HL-60/S4 (cell line): ENCODE measurements around the gene CREG2.
"Not testable (repeated sequence)": the region's sequence is repeated elsewhere in the genome, so short reads cannot be mapped to it uniquely, and the experiment has no call there.

Source experiments
- in situ Hi-C: fragments of 300-500 bp; cut with MboI; formaldehyde crosslinking; loops from 2 replicates; pipeline ENCODE4 v1.14.3; 2022; ENCODE audit warnings: low sequenced_read_pairs

Gene CREG2

GRCh38 chr2:101352631-101353030 lies 34.7 kb downstream of the CREG2 start:
- in situ Hi-C loops = not testable (repeated sequence)

- in situ Hi-C loops = no loop called here
These were observed 36.1 kb downstream of the CREG2 start for GRCh38 chr2:101351207-101351606.

GRCh38 chr2:101349893-101350662 lies 37.2 kb downstream of the CREG2 start:
- in situ Hi-C loops = loop anchor here (25.0 kb wide), 1 partner anchor 1087 kb away; no protein-coding TSS in a partner anchor

DNA sequence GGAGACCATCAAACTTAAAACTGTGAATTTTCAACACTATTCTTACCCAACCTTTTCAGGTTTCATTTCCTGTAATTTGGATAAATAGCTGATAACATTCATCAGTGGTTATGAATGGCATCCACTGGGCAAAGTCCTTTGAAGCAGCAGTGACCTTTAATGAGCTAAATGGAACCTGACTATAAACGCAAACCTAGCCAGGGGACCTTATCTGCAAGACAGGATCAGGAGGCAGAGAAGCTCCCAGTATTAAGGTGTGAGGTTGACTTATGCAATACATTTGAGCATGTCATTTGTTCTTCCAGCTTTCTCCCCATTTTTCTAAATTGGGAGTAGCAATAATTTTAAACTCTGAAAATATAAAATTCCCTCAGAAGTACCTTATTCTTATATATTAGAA lies 38.4 kb downstream of the CREG2 start:
- in situ Hi-C loops = loop anchor here (25.0 kb wide), 1 partner anchor 1088 kb away; no protein-coding TSS in a partner anchor

GRCh38 chr2:101346909-101347308 lies 40.4 kb downstream of the CREG2 start:
- in situ Hi-C loops = loop anchor here (25.0 kb wide), 1 partner anchor 1090 kb away; no protein-coding TSS in a partner anchor

DNA sequence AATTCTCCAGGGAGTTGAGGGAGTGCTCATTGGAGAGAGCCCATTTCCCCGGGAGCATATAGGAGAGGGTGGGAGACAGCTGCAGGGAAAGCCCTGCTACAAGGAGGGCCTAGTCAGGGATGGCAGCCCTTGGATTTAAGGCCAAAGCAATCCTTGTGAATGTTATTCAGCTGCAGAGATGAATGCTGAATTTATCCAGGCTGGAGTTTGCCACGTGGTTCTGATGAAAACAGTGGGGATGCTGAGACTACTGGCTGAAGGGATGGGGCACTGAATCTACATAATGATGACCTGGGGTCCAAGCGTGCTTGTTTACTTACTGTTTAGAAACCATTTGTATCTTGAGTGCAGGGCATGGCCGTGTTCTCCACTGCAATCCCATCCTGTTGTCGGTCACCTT lies 43.2 kb downstream of the CREG2 start:
- in situ Hi-C loops = loop anchor here (25.0 kb wide), 1 partner anchor 1093 kb away; no protein-coding TSS in a partner anchor

DNA sequence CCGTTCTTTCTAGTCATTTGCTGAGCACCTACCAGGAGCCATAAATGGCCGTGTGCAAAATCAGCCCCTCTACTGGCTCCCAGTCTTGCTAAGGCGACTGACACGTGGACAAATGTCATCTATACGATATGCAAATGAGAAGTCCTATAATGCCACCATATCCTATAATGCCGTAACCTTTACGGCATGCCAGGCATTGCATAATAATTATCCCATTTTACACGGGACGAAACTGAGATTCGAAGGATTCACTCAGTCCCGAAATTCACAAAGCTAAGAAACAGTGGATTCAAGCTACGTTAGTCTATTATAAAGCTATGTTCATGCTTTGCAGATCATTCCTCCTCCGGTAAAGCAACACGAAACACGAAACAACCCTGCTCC lies 44.7 kb downstream of the CREG2 start:
- in situ Hi-C loops = loop anchor here (25.0 kb wide), 1 partner anchor 1095 kb away; no protein-coding TSS in a partner anchor

DNA sequence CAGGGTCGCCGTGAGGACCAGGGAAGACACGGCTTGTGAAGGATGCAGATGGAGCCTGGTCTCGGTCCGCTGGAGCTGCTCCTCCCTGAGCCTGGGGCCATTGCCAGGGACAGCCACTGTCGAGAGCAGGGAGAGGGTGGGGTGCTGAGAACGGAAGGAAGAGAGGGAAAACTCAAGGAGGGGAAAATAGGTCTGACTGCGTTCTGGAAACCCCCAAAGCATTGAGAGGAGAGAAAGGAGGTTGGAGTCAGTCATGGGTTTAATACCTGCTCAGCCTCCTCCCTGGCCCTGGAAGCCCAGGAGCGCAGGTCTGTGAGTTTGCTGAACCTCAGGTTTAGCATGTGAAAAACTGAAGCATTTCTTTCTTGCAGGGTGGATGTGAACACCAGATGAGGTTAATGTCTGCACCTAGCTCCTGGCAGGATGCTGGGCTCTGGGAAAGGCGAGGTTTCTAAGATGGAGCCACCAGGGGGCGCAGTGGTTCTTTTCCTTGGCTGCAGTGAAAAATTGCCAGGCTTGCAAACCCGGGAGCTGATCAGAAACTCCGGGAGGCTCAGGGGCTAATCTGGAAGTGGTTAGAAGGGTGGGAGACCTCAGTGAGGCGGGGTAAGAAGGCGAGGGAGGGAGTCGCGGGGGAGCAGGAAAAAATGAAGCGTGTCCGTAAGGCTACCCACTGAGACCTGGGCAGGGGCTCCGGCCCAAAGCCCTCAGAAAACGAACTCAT lies 45.2 kb downstream of the CREG2 start:
- in situ Hi-C loops = loop anchor here (25.0 kb wide), 1 partner anchor 1095 kb away; no protein-coding TSS in a partner anchor

GRCh38 chr2:101341421-101341820 lies 45.9 kb downstream of the CREG2 start:
- in situ Hi-C loops = loop anchor here (25.0 kb wide), 1 partner anchor 1096 kb away; no protein-coding TSS in a partner anchor

DNA sequence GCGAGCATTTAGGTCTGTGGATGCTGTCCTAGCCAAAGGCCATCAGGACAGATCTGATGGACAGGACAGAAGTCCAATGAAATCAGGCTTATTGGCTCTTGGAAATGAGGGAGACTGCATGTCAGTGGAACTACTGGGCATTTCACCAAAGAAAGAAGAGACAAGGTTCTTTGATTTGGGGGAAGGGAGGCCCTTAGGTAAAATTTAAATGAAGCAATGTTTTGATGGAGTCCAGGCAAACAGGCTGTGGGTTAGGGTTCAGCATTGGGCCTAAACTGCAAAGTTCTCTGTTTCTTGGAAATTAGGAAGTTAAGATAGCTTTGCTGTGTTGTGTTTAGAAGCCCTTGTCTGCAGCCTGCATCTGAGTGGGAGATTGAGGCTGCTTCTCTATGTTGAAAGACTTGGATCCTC lies 47.2 kb downstream of the CREG2 start:
- in situ Hi-C loops = loop anchor here (25.0 kb wide), 1 partner anchor 1097 kb away; no protein-coding TSS in a partner anchor

- in situ Hi-C loops = loop anchor here (25.0 kb wide), 1 partner anchor 1098 kb away; no protein-coding TSS in a partner anchor
These were observed 47.9 kb downstream of the CREG2 start for GRCh38 chr2:101339266-101339880.

GRCh38 chr2:101337877-101338276 lies 49.4 kb downstream of the CREG2 start:
- in situ Hi-C loops = loop anchor here (25.0 kb wide), 1 partner anchor 1099 kb away; no protein-coding TSS in a partner anchor

GRCh38 chr2:101332885-101333766 lies 54.2 kb downstream of the CREG2 start:
- in situ Hi-C loops = loop anchor here (25.0 kb wide), 1 partner anchor 1104 kb away; no protein-coding TSS in a partner anchor

DNA sequence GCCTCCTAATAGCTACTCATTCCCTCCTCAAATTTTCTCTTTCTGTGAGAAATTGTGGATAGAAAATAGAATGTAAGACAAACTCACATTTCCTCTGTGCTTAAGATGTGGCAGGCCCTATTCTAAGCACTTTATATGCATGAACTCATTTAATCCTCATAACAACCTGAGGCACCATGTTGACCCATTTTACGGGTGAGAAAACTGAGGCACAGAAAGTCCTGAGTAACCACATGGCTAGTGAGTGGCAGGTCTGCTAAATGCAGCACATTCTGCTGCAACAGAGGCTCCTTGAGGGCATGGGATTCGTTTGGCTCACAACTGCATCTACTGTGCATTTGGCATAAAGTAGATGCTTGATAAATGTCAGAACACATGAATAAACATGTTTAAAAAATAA lies 56.1 kb downstream of the CREG2 start:
- in situ Hi-C loops = loop anchor here (25.0 kb wide), 1 partner anchor 1106 kb away; no protein-coding TSS in a partner anchor

DNA sequence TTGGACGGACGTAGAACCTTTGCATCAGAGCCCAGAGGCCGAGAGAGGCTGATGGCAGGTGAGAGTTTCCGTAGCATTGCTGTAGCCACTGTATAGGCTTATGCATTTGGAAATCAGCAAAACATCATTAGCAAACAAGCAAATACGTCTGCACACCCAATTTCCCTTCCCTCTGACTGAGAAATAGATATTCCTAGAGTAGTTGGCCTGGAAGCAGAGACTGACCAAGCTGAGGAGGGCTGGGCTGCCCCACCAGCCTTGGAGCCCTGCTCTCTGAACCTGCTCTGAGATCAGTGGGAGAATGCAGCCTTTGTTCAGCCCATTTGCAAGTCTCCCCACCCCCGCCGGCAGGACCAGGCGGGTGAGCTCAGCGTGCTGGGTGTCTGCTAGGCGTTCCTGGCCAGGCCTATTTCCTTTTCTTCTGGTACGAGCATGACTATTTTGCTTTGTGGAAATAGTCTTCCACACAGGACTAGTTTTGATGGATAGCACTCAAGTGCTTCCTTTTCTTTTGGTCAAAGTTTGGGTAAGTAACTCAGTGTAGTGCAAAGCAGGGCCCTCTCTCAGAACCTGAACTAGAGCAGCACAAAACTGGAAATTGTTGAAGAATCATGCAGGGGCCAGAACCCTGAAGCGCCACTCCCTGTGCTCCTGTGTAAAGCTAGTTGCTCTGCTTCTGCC lies 56.9 kb downstream of the CREG2 start:
- in situ Hi-C loops = loop anchor here (25.0 kb wide), 1 partner anchor 1107 kb away; no protein-coding TSS in a partner anchor

- in situ Hi-C loops = loop anchor here (25.0 kb wide), 1 partner anchor 1108 kb away; no protein-coding TSS in a partner anchor
These were observed 58.3 kb downstream of the CREG2 start for GRCh38 chr2:101329026-101329425.

DNA sequence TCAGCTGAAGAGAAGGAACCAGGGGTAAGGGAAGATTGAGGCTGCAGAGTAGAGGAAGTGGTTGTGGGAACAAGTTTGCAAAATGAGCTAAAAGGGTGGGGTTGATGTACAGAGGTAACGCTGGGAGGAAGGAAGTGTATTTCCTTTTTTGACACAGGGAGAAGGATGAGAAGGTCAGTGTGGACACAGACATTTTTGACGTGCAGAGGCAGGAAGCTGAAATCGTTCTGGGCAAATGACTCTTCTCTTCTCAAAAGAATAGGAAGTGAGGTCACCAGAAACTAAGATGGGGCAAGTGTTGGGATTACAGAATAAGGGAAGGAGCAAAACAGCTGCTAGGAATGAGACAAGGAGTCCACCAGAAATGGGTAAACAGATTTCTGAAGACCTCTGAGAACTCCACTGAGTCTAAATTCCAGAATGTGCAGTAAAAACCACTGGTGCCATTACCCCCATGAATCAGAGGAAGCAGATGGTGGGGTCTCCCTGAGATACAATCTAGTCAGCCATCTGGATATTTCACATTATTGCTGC lies 58.8 kb downstream of the CREG2 start:
- in situ Hi-C loops = loop anchor here (25.0 kb wide), 1 partner anchor 1109 kb away; no protein-coding TSS in a partner anchor

GRCh38 chr2:101327863-101328394 lies 59.4 kb downstream of the CREG2 start:
- in situ Hi-C loops = loop anchor here (25.0 kb wide), 1 partner anchor 1109 kb away; no protein-coding TSS in a partner anchor
